Lung (tissue), 12 donors: ENCODE results near the gene LLCFC1. TPM values are rescaled to one million over a fixed set of nuclear protein-coding genes. Genes with fewer than 3 reads are reported as not detected.

Experiments
- ATAC-seq: fragments of 200-7000 bp; cut with Tn5 transposase; one replicate; pipeline ENCODE4 v1.9.1; 2020; ENCODE audit warnings: moderate number of reproducible peaks; ENCODE audit not compliant: insufficient read depth, low FRiP score
- DNase-seq, 3 donors: peaks; one replicate each; pipeline ENCODE4 v3.0.0-alpha.2; 2013 to 2017
- H3K27ac ChIP-seq, 2 donors: one replicate each; pipeline ENCODE4 v1.5.1; 2013; ENCODE audit warnings: mild to moderate bottlenecking in 2 of 2, moderate library complexity in 2 of 2, control low read depth in 1 of 2, inconsistent platforms in 1 of 2, low read depth in 1 of 2, low read length in 1 of 2
- H3K27me3 ChIP-seq, 3 donors: one replicate each; pipeline ENCODE4 v1.5.1; 2013; ENCODE audit warnings: low read length in 2 of 3; ENCODE audit not compliant: control insufficient read depth in 3 of 3, insufficient read depth in 3 of 3
- H3K36me3 ChIP-seq, 4 donors: one replicate each; pipeline ENCODE4 v1.5.1; 2013; ENCODE audit warnings: low read length in 4 of 4, mild to moderate bottlenecking in 1 of 4, moderate library complexity in 1 of 4; ENCODE audit not compliant: control insufficient read depth in 4 of 4, insufficient read depth in 4 of 4
- H3K4me1 ChIP-seq, 5 donors: one replicate each; pipeline ENCODE4 v1.5.1; 2013; ENCODE audit warnings: low read length in 5 of 5, mild to moderate bottlenecking in 2 of 5, moderate library complexity in 1 of 5; ENCODE audit not compliant: control insufficient read depth in 5 of 5, insufficient read depth in 5 of 5
- H3K4me3 ChIP-seq: one replicate; pipeline ENCODE4 v1.5.1; 2013; ENCODE audit warnings: mild to moderate bottlenecking, control low read depth, moderate library complexity
- H3K9ac ChIP-seq, 2 donors: one replicate each; pipeline ENCODE4 v1.5.1; 2013; ENCODE audit warnings: low read length in 2 of 2, control low read depth in 1 of 2; ENCODE audit not compliant: insufficient read depth in 1 of 2
- H3K9me3 ChIP-seq, 4 donors: one replicate each; pipeline ENCODE4 v1.5.1; 2013; ENCODE audit warnings: low read length in 3 of 4, mild to moderate bottlenecking in 1 of 4, moderate library complexity in 1 of 4; ENCODE audit not compliant: control insufficient read depth in 4 of 4, insufficient read depth in 3 of 4
- WGBS, 2 donors: extraction: QIAGEN DNeasy Blood & Tissue Kit; methylation state at CpG; one replicate each; pipeline ENCODE4 v1.1.7; 2013; 5-methylcytosine and 5-hydroxymethylcytosine counted together
- polyA plus RNA-seq, 2 donors: library from polyadenylated mRNA; stranded (reverse); fragments of 200-250 nt; gene quantifications; one replicate each; pipeline ENCODE4 v1.2.1, GENCODE V29; 2013
- total RNA-seq, 2 donors: library from RNA; depleted of rRNA in 1 of 2; stranded (reverse); fragments of >200 nt in 1 of 2; gene quantifications; one replicate each; pipeline ENCODE4 v1.2.1, GENCODE V29; 2014 to 2021
- TF ChIP-seq, protein P1 (sequence below): IDR thresholded peaks from 2 replicates; pipeline ENCODE4 v1.5.1; 2012; ENCODE audit warnings: mild to moderate bottlenecking; ENCODE audit errors: control extremely low read depth, extremely low read depth
- donor health status: control.
- donor health status: control.
- donor health status: Bipolar disorder and iron deficiency.
- donor health status: healthy.
- donor health status: DM: yes; HTN: yes; CAD: no.

The LLCFC1 gene
- total and polyA plus RNA-seq, 4 donors, result 0.22 to 0.70 TPM; not detected in 2

DNA sequence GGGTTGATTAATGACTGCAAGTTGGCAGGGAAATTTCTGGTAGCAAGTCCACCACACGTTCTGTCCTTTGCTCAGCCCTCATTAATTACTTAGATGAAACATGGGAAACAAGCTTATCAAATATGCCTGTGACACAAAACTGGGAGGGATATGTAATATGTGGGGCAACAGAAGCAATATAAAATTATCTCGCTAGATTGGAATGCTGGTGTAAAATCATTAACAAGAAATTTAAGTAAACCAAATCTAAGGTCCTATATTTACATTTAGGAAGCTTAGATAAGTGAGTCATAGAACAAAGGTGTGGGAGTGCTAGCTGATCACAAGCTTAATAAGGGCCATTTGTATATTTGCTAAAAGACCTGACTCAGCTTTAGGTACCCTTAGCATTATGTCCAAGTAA lies 29.3 kb upstream of the LLCFC1 start:
- Histone ChIP-seq H3K4me1 (no peaks in the 10 kb centered on the region), H3K27ac (no peak overlapping the region), H3K27me3 (no peaks in the 10 kb centered on the region), H3K36me3 (no peaks in the 10 kb centered on the region), H3K9ac (no peak overlapping the region), H3K9me3 (no peaks in the 10 kb centered on the region), H3K4me3 (no peak overlapping the region)
- TF ChIP-seq, protein P1, sequence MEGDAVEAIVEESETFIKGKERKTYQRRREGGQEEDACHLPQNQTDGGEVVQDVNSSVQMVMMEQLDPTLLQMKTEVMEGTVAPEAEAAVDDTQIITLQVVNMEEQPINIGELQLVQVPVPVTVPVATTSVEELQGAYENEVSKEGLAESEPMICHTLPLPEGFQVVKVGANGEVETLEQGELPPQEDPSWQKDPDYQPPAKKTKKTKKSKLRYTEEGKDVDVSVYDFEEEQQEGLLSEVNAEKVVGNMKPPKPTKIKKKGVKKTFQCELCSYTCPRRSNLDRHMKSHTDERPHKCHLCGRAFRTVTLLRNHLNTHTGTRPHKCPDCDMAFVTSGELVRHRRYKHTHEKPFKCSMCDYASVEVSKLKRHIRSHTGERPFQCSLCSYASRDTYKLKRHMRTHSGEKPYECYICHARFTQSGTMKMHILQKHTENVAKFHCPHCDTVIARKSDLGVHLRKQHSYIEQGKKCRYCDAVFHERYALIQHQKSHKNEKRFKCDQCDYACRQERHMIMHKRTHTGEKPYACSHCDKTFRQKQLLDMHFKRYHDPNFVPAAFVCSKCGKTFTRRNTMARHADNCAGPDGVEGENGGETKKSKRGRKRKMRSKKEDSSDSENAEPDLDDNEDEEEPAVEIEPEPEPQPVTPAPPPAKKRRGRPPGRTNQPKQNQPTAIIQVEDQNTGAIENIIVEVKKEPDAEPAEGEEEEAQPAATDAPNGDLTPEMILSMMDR, result no peak
- 55 to 72% methylated on average over 2 of the region's 2 CpGs for WGBS, 2 donors
- DNase-seq, result peak in 1 of 3 donors; percentile 13
- ATAC-seq, result no peak

- H3K27me3 ChIP-seq, result no peaks in the 10 kb centered on the region
- no peak for ATAC-seq
- H3K27ac ChIP-seq, result no peak overlapping the region
- 56 to 57% methylated on average over 2 of the region's 2 CpGs for WGBS, 2 donors
- TF ChIP-seq, protein P1, result no peak
- H3K9ac ChIP-seq, result no peak overlapping the region
- no peaks in the 10 kb centered on the region for H3K36me3 ChIP-seq
- H3K9me3 ChIP-seq, result no peaks in the 10 kb centered on the region
- no peak for DNase-seq
- no peak overlapping the region for H3K4me3 ChIP-seq
- H3K4me1 ChIP-seq, result no peaks in the 10 kb centered on the region
Measured at GRCh38 chr7:142910481-142910880, 28.8 kb upstream of the LLCFC1 start.

DNA sequence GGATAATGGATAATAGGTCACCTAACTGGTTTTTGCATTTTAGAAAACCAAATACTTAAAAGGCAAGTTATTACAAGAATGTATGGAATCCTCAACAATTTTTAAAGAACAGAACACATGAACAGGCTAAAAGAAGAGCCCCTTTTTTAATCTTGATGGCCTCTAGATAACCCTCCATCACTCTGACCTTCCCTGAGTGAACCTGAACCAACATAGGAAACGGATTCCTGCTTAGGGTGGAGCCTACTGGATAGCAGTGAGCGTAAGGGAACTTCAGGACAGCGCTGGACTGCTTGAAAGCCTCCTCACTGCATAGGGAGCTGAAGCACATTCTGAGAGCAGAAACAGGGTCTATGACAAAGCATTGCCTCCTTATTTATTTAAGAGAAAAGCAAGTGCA lies 26.2 kb upstream of the LLCFC1 start:
- peak in 1 of 3 donors; percentile 10 for DNase-seq

GRCh38 chr7:142913566-142913965 lies 25.7 kb upstream of the LLCFC1 start:
- Histone ChIP-seq H3K4me3 (no peak overlapping the region), H3K9ac (no peak overlapping the region), H3K27ac (no peak overlapping the region), H3K9me3 (no peaks in the 10 kb centered on the region), H3K36me3 (no peaks in the 10 kb centered on the region), H3K4me1 (no peaks in the 10 kb centered on the region), H3K27me3 (no peaks in the 10 kb centered on the region)
- no peak for DNase-seq
- no peak for ATAC-seq
- 84 to 89% methylated on average over 2 of the region's 2 CpGs for WGBS, 2 donors
- TF ChIP-seq, protein P1, result no peak

More for the DNA sequence above, 26.2 kb upstream of the LLCFC1 start:
- no peak for ATAC-seq
- H3K9me3 ChIP-seq, result no peaks in the 10 kb centered on the region
- H3K4me3 ChIP-seq, result no peak overlapping the region
- H3K4me1 ChIP-seq, result no peaks in the 10 kb centered on the region
- H3K27me3 ChIP-seq, result no peaks in the 10 kb centered on the region
- H3K9ac ChIP-seq, result no peak overlapping the region
- TF ChIP-seq, protein P1, result no peak
- H3K27ac ChIP-seq, result no peak overlapping the region
- 52 to 80% methylated on average over 3 of the region's 3 CpGs for WGBS, 2 donors
- H3K36me3 ChIP-seq, result no peaks in the 10 kb centered on the region
